Activated CD8-positive, alpha-beta T cell treated with anti-CD3 and anti-CD28 coated beads, Interleukin-2, amount 10 ng/mL, durations not matched to agents 7 days and 5 days (primary cell): ENCODE results near the gene CLCN4. TPM values are rescaled to one million over a fixed set of nuclear protein-coding genes. Genes with fewer than 3 reads are reported as not detected.

ENCODE experiments used
- ATAC-seq: fragments of 150-1000 bp; cut with Tn5 transposase; one replicate; pipeline ENCODE4 v1.10.0; 2021; ENCODE audit warnings: moderate library complexity
- CTCF ChIA-PET: fragments of 350-600 bp; sonication (Branson Sonifier 250); formaldehyde crosslinking; loops from one replicate; lab custom pipeline; 2021; ENCODE audit warnings: antibody characterized with exemption; lab: Charles Lee
- POLR2A ChIA-PET: fragments of 350-600 bp; sonication (Branson Sonifier 250); formaldehyde crosslinking; loops from one replicate; lab custom pipeline; 2021; ENCODE audit warnings: antibody characterized with exemption; lab: Charles Lee
- DNase-seq: peaks from one replicate; pipeline ENCODE4 v3.0.0-alpha.2; 2020
- H3K27ac Mint-ChIP-seq: one replicate; pipeline ENCODE4 v1.8.0; 2021; ENCODE audit warnings: mild to moderate bottlenecking, mixed read lengths
- H3K27me3 Mint-ChIP-seq: one replicate; pipeline ENCODE4 v1.8.0; 2021; ENCODE audit warnings: low read depth, mixed read lengths
- H3K36me3 Mint-ChIP-seq: one replicate; pipeline ENCODE4 v1.8.0; 2021; ENCODE audit warnings: low read depth, mixed read lengths
- H3K4me1 Mint-ChIP-seq: one replicate; pipeline ENCODE4 v1.8.0; 2021; ENCODE audit warnings: low read depth, mixed read lengths
- H3K4me3 Mint-ChIP-seq: one replicate; pipeline ENCODE4 v1.8.0; 2021; ENCODE audit warnings: mild to moderate bottlenecking, mixed read lengths
- H3K9me3 Mint-ChIP-seq: one replicate; pipeline ENCODE4 v1.8.0; 2022; ENCODE audit warnings: mixed read lengths; ENCODE audit not compliant: insufficient read depth
- total RNA-seq, 2 experiments: library from RNA; stranded (reverse); gene quantifications; one replicate each; pipeline ENCODE4 v1.2.3, GENCODE V29; 2021

The CLCN4 gene
- total RNA-seq, 2 experiments from 2014 or later, result not detected

DNA sequence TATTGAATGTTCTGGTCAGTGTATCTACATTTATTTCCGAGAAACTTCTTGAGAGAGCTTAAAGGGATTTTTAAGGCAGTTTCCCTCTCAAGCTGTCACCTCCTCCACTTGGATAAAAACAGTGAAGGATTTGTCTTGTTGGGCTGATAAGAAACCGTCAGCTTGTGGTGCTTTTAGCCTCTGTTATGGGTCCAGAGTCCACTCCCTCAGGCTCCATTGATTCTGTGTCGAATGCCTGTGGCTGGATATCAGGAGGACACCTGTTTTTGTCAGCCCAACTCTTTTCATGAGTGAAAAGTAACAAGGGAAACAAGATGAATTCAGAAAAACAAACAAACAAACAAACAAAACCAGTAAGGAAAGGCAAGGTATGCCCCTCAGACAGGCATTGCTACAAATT lies 12.4 kb downstream of the CLCN4 start:
- Mint-ChIP-seq H3K9me3 (no peaks in the 10 kb centered on the region), H3K27me3 (peaks cover 3% of the 10 kb centered on the region), H3K4me3 (no peak overlapping the region), H3K4me1 (peaks cover 25% of the 10 kb centered on the region), H3K27ac (no peak overlapping the region), H3K36me3 (no peaks in the 10 kb centered on the region)
- no peak for ATAC-seq
- no peak for DNase-seq
- CTCF ChIA-PET, result no interaction called here
- POLR2A ChIA-PET, result no interaction called here

DNA sequence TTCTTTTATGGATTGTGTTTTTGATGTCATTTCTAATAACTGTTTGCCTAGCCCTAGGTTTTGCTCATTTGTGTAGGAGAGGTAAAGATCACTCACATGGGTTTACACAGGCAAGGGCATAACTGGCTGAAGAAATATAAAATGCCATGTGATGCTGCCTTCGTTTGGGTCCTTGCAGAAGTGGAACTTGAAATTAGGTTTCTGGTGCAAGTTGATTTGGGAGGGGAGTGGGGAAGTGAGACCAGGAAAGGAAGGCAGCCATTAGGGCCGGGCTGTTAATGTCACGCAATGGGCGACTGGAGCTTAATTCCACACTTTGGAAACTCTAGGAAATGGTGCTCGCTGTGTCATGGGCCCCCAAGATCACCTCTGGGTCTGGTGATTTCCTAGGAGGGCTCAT lies 14.5 kb downstream of the CLCN4 start:
- H3K36me3 Mint-ChIP-seq, result no peaks in the 10 kb centered on the region
- H3K4me3 Mint-ChIP-seq, result no peak overlapping the region
- no peak overlapping the region for H3K27ac Mint-ChIP-seq
- peaks cover 6% of the 10 kb centered on the region for H3K27me3 Mint-ChIP-seq
- ChIA-PET CTCF (interaction anchor here (1.0 kb wide), 1 partner anchor 19 kb away, joined by 3 read pairs; no protein-coding TSS in a partner anchor), POLR2A (no interaction called here)
- H3K4me1 Mint-ChIP-seq, result peaks cover 21% of the 10 kb centered on the region
- no peaks in the 10 kb centered on the region for H3K9me3 Mint-ChIP-seq
- no peak for DNase-seq
- ATAC-seq, result no peak

DNA sequence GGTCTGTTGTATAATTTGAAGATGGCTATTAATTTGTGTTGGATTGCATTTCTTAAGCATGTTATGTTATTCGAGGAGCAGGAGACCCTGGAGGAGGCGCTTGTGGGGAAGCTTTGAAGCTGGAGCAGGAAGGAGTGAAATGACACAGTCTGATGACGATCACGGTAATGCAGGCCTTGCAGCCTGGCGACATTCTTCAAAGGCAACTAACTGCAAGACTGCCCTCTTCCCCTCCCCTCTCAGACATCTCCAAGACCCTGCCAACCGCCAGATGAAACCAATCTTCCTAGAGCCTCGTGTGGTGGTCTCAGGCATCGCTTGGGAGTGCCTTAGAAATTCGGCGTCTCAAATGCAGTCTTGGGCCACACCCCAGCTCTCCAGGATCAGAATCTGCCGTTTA lies 16.1 kb downstream of the CLCN4 start:
- ChIA-PET CTCF (no interaction called here), POLR2A (no interaction called here)
- H3K27me3 Mint-ChIP-seq, result peaks cover 11% of the 10 kb centered on the region
- H3K4me1 Mint-ChIP-seq, result peaks cover 12% of the 10 kb centered on the region
- H3K27ac Mint-ChIP-seq, result no peak overlapping the region
- H3K4me3 Mint-ChIP-seq, result no peak overlapping the region
- no peaks in the 10 kb centered on the region for H3K36me3 Mint-ChIP-seq
- H3K9me3 Mint-ChIP-seq, result no peaks in the 10 kb centered on the region
- DNase-seq (no peak), ATAC-seq (no peak)

DNA sequence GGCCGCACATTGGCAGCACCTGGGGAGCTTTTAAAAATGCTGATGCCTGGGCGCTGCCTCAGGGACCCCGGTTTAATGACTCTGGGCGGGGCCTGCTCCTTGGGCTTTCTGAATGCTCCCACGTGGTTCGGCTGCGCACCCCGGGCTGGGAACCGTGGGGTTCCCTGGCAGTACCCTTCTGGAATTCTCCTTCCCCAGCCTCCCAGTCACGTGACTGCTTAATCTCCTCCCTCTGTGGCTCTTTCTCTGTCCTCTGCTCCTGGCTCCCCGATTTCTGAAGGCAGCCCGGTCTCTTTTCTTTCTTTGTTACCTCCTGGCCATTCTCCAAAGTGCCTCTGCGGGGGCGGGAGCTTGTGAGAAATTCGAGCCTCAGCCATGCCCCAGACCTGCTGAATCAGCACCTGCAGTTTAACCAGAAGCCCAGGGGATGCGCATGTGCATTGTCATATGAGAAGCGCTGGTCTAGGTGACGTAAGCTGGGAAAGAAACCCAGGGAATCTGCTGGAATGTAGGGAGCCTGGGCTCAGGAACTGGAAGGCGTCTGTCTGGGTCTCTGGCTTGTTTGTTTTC lies 16.6 kb downstream of the CLCN4 start:
- Mint-ChIP-seq H3K36me3 (no peaks in the 10 kb centered on the region), H3K27me3 (peaks cover 11% of the 10 kb centered on the region), H3K4me1 (peaks cover 10% of the 10 kb centered on the region), H3K4me3 (no peak overlapping the region), H3K27ac (no peak overlapping the region), H3K9me3 (no peaks in the 10 kb centered on the region)
- DNase-seq (no peak), ATAC-seq (no peak)
- CTCF ChIA-PET, result no interaction called here
- POLR2A ChIA-PET, result no interaction called here

DNA sequence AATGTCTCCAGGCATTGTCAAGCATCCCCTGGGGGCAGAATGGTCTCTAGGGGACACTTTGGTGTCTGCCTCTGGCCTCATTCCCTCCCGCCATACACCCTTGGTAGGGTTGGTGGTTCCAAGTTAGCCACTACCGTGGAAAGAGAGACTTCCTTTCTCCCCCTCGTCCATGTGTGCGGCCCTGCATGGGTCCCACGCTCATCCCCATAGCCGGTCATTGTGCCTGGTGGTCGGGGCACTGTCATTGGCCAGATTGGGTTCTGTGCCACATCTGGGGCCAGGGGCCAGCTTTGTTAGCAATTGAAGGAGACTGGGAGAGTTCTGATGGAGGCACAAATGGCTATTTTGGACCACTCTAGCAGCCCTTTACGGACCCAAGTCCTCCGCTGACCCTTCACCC lies 17.3 kb downstream of the CLCN4 start:
- Mint-ChIP-seq H3K27me3 (peaks cover 8% of the 10 kb centered on the region), H3K4me3 (no peak overlapping the region), H3K36me3 (no peaks in the 10 kb centered on the region), H3K4me1 (peaks cover 9% of the 10 kb centered on the region), H3K27ac (no peak overlapping the region), H3K9me3 (no peaks in the 10 kb centered on the region)
- ATAC-seq (no peak), DNase-seq (no peak)
- ChIA-PET CTCF (interaction anchor here (3.4 kb wide), 1 partner anchor 16 kb away, joined by 8 read pairs; no protein-coding TSS in a partner anchor), POLR2A (no interaction called here)

DNA sequence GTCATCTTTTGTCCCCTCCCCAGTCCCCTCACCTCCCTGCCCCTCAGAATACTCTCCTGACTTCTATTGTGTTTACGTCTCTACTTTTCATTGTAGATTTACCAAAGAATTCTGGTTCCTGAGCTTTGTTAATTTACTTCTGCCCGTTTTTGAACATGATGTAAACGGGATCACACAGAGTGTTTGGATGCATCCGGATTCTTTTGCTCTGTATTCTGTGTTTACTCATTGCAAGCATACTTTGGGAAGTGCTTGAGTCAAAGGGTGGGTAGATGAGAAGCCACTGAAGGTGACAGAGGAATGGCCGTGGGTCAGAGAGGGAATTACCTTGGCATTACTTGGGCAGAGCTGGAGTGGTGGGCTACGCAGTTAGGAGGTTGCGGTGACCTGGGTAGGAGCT lies 18.0 kb downstream of the CLCN4 start:
- Mint-ChIP-seq H3K36me3 (no peaks in the 10 kb centered on the region), H3K27ac (no peak overlapping the region), H3K4me3 (no peak overlapping the region), H3K27me3 (peaks cover 11% of the 10 kb centered on the region), H3K9me3 (no peaks in the 10 kb centered on the region), H3K4me1 (peaks cover 9% of the 10 kb centered on the region)
- POLR2A ChIA-PET, result no interaction called here
- CTCF ChIA-PET, result interaction anchor here (3.4 kb wide), 1 partner anchor 15 kb away, joined by 8 read pairs; no protein-coding TSS in a partner anchor
- ATAC-seq (no peak), DNase-seq (no peak)

GRCh38 chrX:10175319-10175871 lies 18.6 kb downstream of the CLCN4 start:
- Mint-ChIP-seq H3K36me3 (no peaks in the 10 kb centered on the region), H3K27ac (no peak overlapping the region), H3K4me1 (peaks cover 9% of the 10 kb centered on the region), H3K4me3 (no peak overlapping the region), H3K27me3 (peaks cover 11% of the 10 kb centered on the region), H3K9me3 (no peaks in the 10 kb centered on the region)
- ChIA-PET POLR2A (no interaction called here), CTCF (interaction anchor here (3.4 kb wide), 1 partner anchor 15 kb away, joined by 8 read pairs; no protein-coding TSS in a partner anchor)
- ATAC-seq (no peak), DNase-seq (no peak)

GRCh38 chrX:10176121-10177003 lies 19.6 kb downstream of the CLCN4 start:
- ChIA-PET CTCF (interaction anchor here (1.3 to 3.4 kb wide), 3 partner anchors 12 to 56 kb away, joined by 3 to 8 read pairs (median 4); no protein-coding TSS in a partner anchor), POLR2A (no interaction called here)
- no peak overlapping the region for H3K27ac Mint-ChIP-seq
- H3K9me3 Mint-ChIP-seq, result no peaks in the 10 kb centered on the region
- H3K4me3 Mint-ChIP-seq, result no peak overlapping the region
- H3K4me1 Mint-ChIP-seq, result peaks cover 9% of the 10 kb centered on the region
- DNase-seq, result no peak
- H3K27me3 Mint-ChIP-seq, result peaks cover 11% of the 10 kb centered on the region
- ATAC-seq, result no peak
- H3K36me3 Mint-ChIP-seq, result no peaks in the 10 kb centered on the region

GRCh38 chrX:10177004-10177396 lies 20.2 kb downstream of the CLCN4 start:
- ChIA-PET CTCF (interaction anchor here (1.3 to 3.4 kb wide), 3 partner anchors 12 to 57 kb away, joined by 3 to 8 read pairs (median 4); no protein-coding TSS in a partner anchor), POLR2A (no interaction called here)
- H3K27me3 Mint-ChIP-seq, result peaks cover 11% of the 10 kb centered on the region
- H3K9me3 Mint-ChIP-seq, result no peaks in the 10 kb centered on the region
- no peak overlapping the region for H3K27ac Mint-ChIP-seq
- ATAC-seq (no peak), DNase-seq (no peak)
- no peak overlapping the region for H3K4me3 Mint-ChIP-seq
- no peaks in the 10 kb centered on the region for H3K36me3 Mint-ChIP-seq
- H3K4me1 Mint-ChIP-seq, result peaks cover 9% of the 10 kb centered on the region

GRCh38 chrX:10177601-10178000 lies 20.8 kb downstream of the CLCN4 start:
- POLR2A ChIA-PET, result no interaction called here
- CTCF ChIA-PET, result interaction anchor here (1.4 to 3.4 kb wide), 2 partner anchors 11 to 13 kb away, joined by 3 to 8 read pairs; no protein-coding TSS in a partner anchor
- ATAC-seq (no peak), DNase-seq (no peak)
- H3K27me3 Mint-ChIP-seq, result peaks cover 11% of the 10 kb centered on the region
- H3K4me3 Mint-ChIP-seq, result no peak overlapping the region
- H3K27ac Mint-ChIP-seq, result no peak overlapping the region
- peaks cover 9% of the 10 kb centered on the region for H3K4me1 Mint-ChIP-seq
- H3K9me3 Mint-ChIP-seq, result no peaks in the 10 kb centered on the region
- no peaks in the 10 kb centered on the region for H3K36me3 Mint-ChIP-seq

GRCh38 chrX:10178866-10179463 lies 22.2 kb downstream of the CLCN4 start:
- no peaks in the 10 kb centered on the region for H3K36me3 Mint-ChIP-seq
- DNase-seq (no peak), ATAC-seq (no peak)
- CTCF ChIA-PET, result no interaction called here
- no peak overlapping the region for H3K4me3 Mint-ChIP-seq
- no peak overlapping the region for H3K27ac Mint-ChIP-seq
- POLR2A ChIA-PET, result no interaction called here
- no peaks in the 10 kb centered on the region for H3K9me3 Mint-ChIP-seq
- H3K4me1 Mint-ChIP-seq, result peaks cover 9% of the 10 kb centered on the region
- H3K27me3 Mint-ChIP-seq, result peaks cover 11% of the 10 kb centered on the region
